ENCODE measurements around the gene LRP1-AS.
A peak's percentile ranks its signal among the peaks of the same experiment; 100 is the strongest.

The LRP1-AS gene

GRCh38 chr12:57179331-57180086 is 32.1 kb upstream of the LRP1-AS start:
- DNase-seq, result no peak

- no peak for DNase-seq
Measured at GRCh38 chr12:57178213-57178612, 30.8 kb upstream of the LRP1-AS start.

GRCh38 chr12:57177354-57177753 is 29.9 kb upstream of the LRP1-AS start:
- no peak for DNase-seq

- no peak for DNase-seq
Measured at GRCh38 chr12:57176846-57177245, 29.4 kb upstream of the LRP1-AS start.

GRCh38 chr12:57176139-57176477 is 28.7 kb upstream of the LRP1-AS start:
- no peak for DNase-seq

DNA sequence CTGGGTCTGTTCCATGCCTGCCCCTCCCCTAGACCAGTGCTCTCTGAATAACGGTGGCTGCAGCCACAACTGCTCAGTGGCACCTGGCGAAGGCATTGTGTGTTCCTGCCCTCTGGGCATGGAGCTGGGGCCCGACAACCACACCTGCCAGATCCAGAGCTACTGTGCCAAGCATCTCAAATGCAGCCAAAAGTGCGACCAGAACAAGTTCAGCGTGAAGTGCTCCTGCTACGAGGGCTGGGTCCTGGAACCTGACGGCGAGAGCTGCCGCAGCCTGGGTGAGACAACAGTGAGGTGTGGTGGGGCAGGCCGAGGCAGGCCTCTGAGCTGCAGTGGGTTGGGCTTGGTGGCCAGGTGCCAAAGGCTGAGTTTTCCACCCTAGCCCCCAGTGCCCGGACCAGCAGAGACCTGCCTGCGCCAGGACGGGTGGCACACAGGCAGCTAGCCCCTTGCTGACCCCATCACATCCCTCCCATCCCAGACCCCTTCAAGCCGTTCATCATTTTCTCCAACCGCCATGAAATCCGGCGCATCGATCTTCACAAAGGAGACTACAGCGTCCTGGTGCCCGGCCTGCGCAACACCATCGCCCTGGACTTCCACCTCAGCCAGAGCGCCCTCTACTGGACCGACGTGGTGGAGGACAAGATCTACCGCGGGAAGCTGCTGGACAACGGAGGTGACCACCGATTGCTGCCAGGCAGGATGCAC is 28.2 kb upstream of the LRP1-AS start:
- DNase-seq, result peak; percentile 65

- DNase-seq, result no peak
Measured at GRCh38 chr12:57173683-57174082, 26.3 kb upstream of the LRP1-AS start.

DNA sequence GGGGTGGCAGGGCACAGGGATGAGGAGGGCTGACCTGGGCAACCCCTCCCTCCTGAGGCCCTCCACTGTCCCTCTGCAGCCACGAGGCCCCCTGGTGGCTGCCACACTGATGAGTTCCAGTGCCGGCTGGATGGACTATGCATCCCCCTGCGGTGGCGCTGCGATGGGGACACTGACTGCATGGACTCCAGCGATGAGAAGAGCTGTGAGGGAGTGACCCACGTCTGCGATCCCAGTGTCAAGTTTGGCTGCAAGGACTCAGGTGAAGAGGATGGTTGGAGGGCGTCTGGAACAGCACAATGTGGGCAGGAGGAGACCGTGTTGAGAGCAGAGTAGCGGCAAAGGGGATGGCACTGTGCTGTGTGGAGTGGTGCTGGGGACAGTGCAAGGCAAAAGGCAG is 25.7 kb upstream of the LRP1-AS start:
- DNase-seq, result no peak

GRCh38 chr12:57171668-57172067 is 24.2 kb upstream of the LRP1-AS start:
- DNase-seq, result no peak

DNA sequence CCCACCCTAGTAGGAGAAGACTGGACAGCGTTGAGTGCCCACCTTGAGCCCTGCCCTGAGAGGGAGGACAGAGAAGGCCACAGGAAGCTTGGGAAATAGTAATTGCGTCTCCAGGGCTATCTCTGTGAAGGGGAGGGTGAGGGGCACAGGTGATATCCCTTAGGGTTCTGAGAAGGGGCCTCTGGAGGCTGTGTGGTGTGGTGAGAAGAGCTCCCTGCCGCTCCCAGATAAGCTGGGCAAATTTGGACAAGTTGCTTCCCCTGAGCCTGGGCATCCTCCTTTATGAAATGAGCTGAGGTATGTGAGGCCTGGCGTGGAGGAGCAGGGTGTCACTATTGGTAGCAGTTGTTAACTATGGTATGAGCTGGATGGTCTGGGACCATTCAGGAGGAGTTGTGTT is 23.5 kb upstream of the LRP1-AS start:
- DNase-seq, result no peak

GRCh38 chr12:57170408-57170807 is 23.0 kb upstream of the LRP1-AS start:
- DNase-seq, result no peak

GRCh38 chr12:57169969-57170368 is 22.6 kb upstream of the LRP1-AS start:
- DNase-seq, result no peak

DNA sequence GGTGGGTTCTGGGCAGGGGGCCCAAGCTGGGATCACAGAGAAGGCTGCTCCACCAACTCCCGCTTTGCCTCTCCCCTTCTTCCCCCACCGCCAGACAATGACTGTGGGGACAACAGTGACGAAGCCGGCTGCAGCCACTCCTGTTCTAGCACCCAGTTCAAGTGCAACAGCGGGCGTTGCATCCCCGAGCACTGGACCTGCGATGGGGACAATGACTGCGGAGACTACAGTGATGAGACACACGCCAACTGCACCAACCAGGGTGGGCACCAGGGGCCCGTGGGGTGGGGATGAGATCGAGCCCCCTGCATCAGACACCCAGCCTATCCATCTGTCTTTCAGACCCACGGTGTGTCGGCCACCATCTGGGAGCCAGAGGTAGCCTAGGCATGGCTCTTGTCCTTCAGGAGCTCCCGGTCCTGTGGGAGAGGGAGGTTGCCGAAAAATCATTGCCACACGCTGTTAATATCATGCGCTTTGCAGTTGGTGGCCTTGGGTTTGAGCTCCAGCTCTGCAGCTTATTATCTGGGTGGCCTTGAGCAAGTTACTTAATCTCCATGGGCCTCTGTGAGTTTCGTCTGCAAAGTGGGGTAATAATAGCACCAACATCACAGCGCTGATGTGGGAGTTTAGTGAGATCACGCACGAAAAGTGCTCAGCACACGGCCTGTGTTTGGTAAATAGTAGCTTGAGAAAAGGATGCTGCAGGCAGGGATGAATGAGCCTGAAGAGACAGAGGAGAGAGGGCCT is 21.8 kb upstream of the LRP1-AS start:
- no peak for DNase-seq

- DNase-seq, result no peak
Measured at GRCh38 chr12:57168058-57168457, 20.6 kb upstream of the LRP1-AS start.

GRCh38 chr12:57166971-57167371 is 19.6 kb upstream of the LRP1-AS start:
- DNase-seq, result peak; percentile 34 to 39

GRCh38 chr12:57165741-57166140 is 18.3 kb upstream of the LRP1-AS start:
- no peak for DNase-seq

DNA sequence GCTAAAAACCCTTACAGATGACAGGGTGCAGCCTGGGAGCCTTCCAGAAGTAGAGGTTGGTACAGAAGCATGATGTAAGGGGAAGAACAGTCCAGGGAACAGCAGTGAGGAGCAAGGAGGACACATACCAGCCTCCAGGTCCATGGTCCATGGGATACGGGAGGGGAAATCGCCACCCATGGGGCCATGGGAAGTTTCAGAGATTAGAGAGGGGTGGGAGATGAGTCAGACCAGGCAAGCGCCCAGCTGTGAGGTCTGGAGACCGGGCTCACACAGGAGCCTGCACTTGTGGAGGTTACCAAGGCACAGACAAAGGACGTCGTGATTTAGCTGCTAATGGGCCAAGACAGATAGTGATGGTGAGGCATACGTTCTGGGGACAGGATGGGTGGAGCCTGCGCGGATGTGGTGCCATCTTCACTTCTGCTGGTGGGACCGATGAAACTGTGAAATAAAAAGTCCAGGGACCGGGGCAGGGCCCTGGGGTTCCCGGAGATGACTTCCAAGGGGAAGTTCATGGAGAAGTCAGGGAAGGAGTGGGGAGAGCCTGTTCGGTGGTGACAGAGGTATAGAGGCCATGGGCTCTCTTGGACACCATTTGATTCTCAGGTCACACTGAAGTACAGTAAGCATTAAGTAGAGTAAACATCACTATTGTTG is 17.7 kb upstream of the LRP1-AS start:
- no peak for DNase-seq

DNA sequence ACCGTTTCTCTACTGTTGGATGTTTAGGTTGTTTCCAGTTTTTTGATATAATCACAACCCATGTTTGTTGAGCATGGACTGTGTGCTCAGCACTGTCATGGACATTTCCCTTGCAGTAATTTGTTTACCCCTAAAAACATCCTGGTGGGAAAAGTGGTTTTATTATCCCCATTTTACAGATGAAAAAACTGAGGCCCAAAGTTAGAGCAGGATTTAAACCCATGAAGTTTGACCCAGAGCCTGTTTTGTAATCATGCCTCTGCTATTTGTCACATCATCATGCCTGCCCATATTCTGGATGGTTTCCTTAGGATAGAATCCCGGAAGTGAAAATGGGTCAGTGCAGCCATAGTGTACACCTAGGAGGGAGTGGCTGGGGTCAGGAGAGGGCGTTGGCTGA is 17.0 kb upstream of the LRP1-AS start:
- DNase-seq, result no peak

- no peak for DNase-seq
Measured at GRCh38 chr12:57162553-57163125, 15.2 kb upstream of the LRP1-AS start.

DNA sequence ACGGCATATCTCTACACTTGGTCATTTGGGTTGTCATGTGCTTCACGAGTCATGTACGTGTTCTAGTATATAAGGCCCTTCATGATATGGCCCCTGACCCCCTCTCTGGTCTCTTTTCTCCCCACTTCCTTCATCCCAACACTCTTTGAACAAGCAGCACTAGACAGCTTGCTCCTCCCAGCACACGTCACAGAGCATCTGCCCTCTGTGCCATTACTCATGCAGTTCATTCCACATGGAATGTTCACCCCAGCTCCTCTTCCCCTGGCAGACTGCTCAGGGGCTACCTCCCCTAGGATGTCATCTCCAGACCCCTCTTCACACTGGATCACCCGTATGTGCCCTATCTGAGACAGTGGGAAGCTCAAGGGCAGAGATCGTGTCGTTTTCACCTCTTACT is 14.1 kb upstream of the LRP1-AS start:
- DNase-seq, result no peak

DNA sequence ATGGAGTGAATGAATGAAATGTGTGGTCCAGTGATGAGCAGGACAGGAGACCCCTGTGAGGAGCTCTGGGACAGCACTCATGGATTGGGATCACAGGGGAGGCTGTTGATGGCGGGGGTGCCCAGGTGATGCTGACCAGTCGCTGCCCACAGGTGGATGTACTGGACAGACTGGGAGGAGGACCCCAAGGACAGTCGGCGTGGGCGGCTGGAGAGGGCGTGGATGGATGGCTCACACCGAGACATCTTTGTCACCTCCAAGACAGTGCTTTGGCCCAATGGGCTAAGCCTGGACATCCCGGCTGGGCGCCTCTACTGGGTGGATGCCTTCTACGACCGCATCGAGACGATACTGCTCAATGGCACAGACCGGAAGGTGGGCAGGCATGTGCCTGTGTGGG is 13.3 kb upstream of the LRP1-AS start:
- DNase-seq, result no peak

DNA sequence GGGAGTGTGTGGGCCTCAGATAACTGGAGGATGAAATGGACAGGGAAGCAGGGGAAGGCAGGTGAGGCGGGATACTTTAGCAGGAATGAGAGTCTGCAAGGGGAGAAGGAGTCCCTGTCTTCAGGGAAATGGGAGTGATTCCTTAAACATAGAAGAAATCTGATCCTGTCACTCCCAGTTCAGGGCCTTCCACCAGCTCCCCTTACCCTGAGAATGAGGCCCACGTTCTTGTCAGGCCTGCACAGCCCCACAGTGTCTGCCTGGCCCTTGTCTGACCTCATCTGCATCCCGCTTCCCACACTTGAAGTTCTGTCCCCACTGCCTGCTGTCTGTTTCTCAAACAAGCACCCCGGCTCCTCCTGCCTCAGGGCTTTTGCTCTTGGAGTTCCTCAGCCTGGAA is 12.6 kb upstream of the LRP1-AS start:
- DNase-seq, result no peak

GRCh38 chr12:57159311-57159710 is 11.9 kb upstream of the LRP1-AS start:
- DNase-seq, result no peak
